ENCODE measurements around the gene TUBA1C. TPM values are rescaled to one million over a fixed set of nuclear protein-coding genes. Genes with fewer than 3 reads are reported as not detected.

The TUBA1C gene
- total and polyA plus RNA-seq, 9 of the 15 experiments (the other 6 are each of a cell fraction or from before 2014, with no cell fraction given), result 755 to 3,012 (median 914) TPM

- no peak for TF ChIP-seq ZBTB49 (CRISPR knock-in tag; IDR thresholded peaks at IDR 0.05; ENCODE audit: borderline replicate concordance)
- peak; percentile 58 for TF ChIP-seq CREM (IDR thresholded peaks at IDR 0.05; ENCODE audit: low read depth)
- TF ChIP-seq CBFA2T3 (IDR thresholded peaks at IDR 0.05), result no peak
- peak; percentile 67 for TF ChIP-seq KLF1 (tag; IDR thresholded peaks at IDR 0.05)
- TF ChIP-seq EP300 (IDR thresholded peaks at IDR 0.05; ENCODE audit: low read length), result peak; percentile 15; the same call in 1 of the 2 replicates
- TF ChIP-seq POLR2AphosphoS5 (IDR thresholded peaks at IDR 0.05; ENCODE audit: control insufficient read depth, insufficient read depth, low read depth, low read length), result peak; percentile 100
- peak; percentile 91 for TF ChIP-seq EP400 (IDR thresholded peaks at IDR 0.05)
- TF ChIP-seq RB1 (IDR thresholded peaks at IDR 0.05; ENCODE audit: low read depth), result peak; percentile 54; the same call in 1 of the 2 replicates
- TF ChIP-seq ZNF639 (CRISPR knock-in tag; conservative IDR thresholded peaks at IDR 0.05 in 1 of 2, IDR thresholded peaks at IDR 0.05 in 1 of 2), result no peak
- peak; percentile 100 for TF ChIP-seq KAT7 (CRISPR knock-in tag; IDR thresholded peaks at IDR 0.05; ENCODE audit: borderline replicate concordance)
- peak; percentile 75; the same call in 1 of the 2 replicates for TF ChIP-seq ZNF395 (CRISPR knock-in tag; IDR thresholded peaks at IDR 0.05)
- no peak for TF ChIP-seq TRIM25 (IDR thresholded peaks at IDR 0.05; ENCODE audit: borderline replicate concordance)
- TF ChIP-seq ZNF398 (CRISPR knock-in tag; IDR thresholded peaks at IDR 0.05), result no peak
- TF ChIP-seq MTF1 (CRISPR knock-in tag; IDR thresholded peaks at IDR 0.05; ENCODE audit: borderline replicate concordance), result no peak
- no peak for TF ChIP-seq SIX5 (IDR thresholded peaks at IDR 0.05; ENCODE audit: borderline replicate concordance in 1 of 2, insufficient read depth in 1 of 2, low read depth in 1 of 2, low read length in 2 of 2)
- no peak for TF ChIP-seq ZNF146 (CRISPR knock-in tag; IDR thresholded peaks at IDR 0.05; ENCODE audit: unreplicated experiment)
These were observed at the start of gene TUBA1C (continued) for GRCh38 chr12:49264873-49265792.

Data from K562 (cell line).